ENCODE data around the gene NTM.
"Not testable (repeated sequence)": the region's sequence is repeated elsewhere in the genome, so short reads cannot be mapped to it uniquely, and the experiment has no call there.

The NTM gene

GRCh38 chr11:131909426-131910177 is 539.2 kb downstream of the NTM start:
- DNase-seq, result no peak

- DNase-seq, result no peak
Measured at GRCh38 chr11:131910178-131910522, 539.7 kb downstream of the NTM start.

- no peak for DNase-seq
Measured at GRCh38 chr11:131910523-131911387, 540.3 kb downstream of the NTM start.

- not testable (repeated sequence) for DNase-seq
Measured at GRCh38 chr11:131911388-131912032, 541.1 kb downstream of the NTM start.

GRCh38 chr11:131912134-131912533 is 541.7 kb downstream of the NTM start:
- DNase-seq, result no peak

GRCh38 chr11:131913267-131913666 is 542.9 kb downstream of the NTM start:
- DNase-seq, result no peak

GRCh38 chr11:131914361-131914774 is 544.0 kb downstream of the NTM start:
- no peak for DNase-seq

- no peak for DNase-seq
Measured at GRCh38 chr11:131916638-131917037, 546.2 kb downstream of the NTM start.

GRCh38 chr11:131917634-131918384 is 547.4 kb downstream of the NTM start:
- DNase-seq, result no peak

- DNase-seq, result no peak
Measured at GRCh38 chr11:131918663-131919062, 548.2 kb downstream of the NTM start.

- DNase-seq, result no peak
Measured at GRCh38 chr11:131922220-131922619, 551.8 kb downstream of the NTM start.

GRCh38 chr11:131923309-131923708 is 552.9 kb downstream of the NTM start:
- DNase-seq, result no peak

GRCh38 chr11:131924001-131924400 is 553.6 kb downstream of the NTM start:
- no peak for DNase-seq

GRCh38 chr11:131924457-131925201 is 554.2 kb downstream of the NTM start:
- DNase-seq, result no peak

- DNase-seq, result no peak
Measured at GRCh38 chr11:131925829-131926228, 555.4 kb downstream of the NTM start.

GRCh38 chr11:131928992-131929391 is 558.6 kb downstream of the NTM start:
- DNase-seq, result no peak

- no peak for DNase-seq
Measured at GRCh38 chr11:131932584-131933325, 562.3 kb downstream of the NTM start.

- DNase-seq, result no peak
Measured at GRCh38 chr11:131934006-131934405, 563.6 kb downstream of the NTM start.

GRCh38 chr11:131938351-131938751 is 567.9 kb downstream of the NTM start:
- DNase-seq, result no peak

GRCh38 chr11:131940126-131940525 is 569.7 kb downstream of the NTM start:
- DNase-seq, result no peak

- DNase-seq, result no peak
Measured at GRCh38 chr11:131942878-131943277, 572.5 kb downstream of the NTM start.

All from activated T-cell treated with anti-CD3 and anti-CD28 coated beads, Interleukin-2, amount 50 U/mL, for 1 hour (primary cell).